MM.1S (cell line): ENCODE data around the gene BCL11A.

Experiments
- DNase-seq: peaks from one replicate; pipeline ENCODE4 v3.0.0-alpha.2; 2015
- H2AFZ ChIP-seq: fragments of 300-600 bp; sonication (generic); 2 replicates; pipeline ENCODE4 v1.6.0; 2016; ENCODE audit warnings: antibody characterized with exemption, low read length
- H3F3A ChIP-seq: fragments of 300-600 bp; sonication (generic); 2 replicates; pipeline ENCODE4 v1.6.1; 2016; ENCODE audit warnings: mild to moderate bottlenecking, antibody characterized with exemption, low read length, moderate library complexity, mixed read lengths; ENCODE audit not compliant: insufficient read depth
- H3K27ac ChIP-seq: fragments of 300-600 bp; sonication (generic); 2 replicates; pipeline ENCODE4 v1.5.1; 2016; ENCODE audit warnings: mild to moderate bottlenecking, low read length
- H3K27me3 ChIP-seq: fragments of 300-600 bp; sonication (generic); replicated peaks from 2 replicates; pipeline ENCODE4 v1.6.0; 2016; ENCODE audit warnings: low read length; ENCODE audit not compliant: insufficient read depth
- H3K36me3 ChIP-seq: fragments of 300-600 bp; sonication (generic); replicated peaks from 2 replicates; pipeline ENCODE4 v1.6.1; 2016; ENCODE audit warnings: mild to moderate bottlenecking, low read length, mixed read lengths; ENCODE audit not compliant: insufficient read depth
- H3K4me1 ChIP-seq: fragments of 300-600 bp; sonication (generic); 2 replicates; pipeline ENCODE4 v1.6.1; 2016; ENCODE audit warnings: low read length, mixed read lengths
- H3K4me2 ChIP-seq: fragments of 300-600 bp; sonication (generic); 2 replicates; pipeline ENCODE4 v1.6.0; 2016; ENCODE audit warnings: low read depth, low read length
- H3K4me3 ChIP-seq: fragments of 300-600 bp; sonication (generic); 2 replicates; pipeline ENCODE4 v1.5.1; 2016; ENCODE audit warnings: low read length, mixed read lengths
- H3K79me2 ChIP-seq: fragments of 300-600 bp; sonication (generic); 2 replicates; pipeline ENCODE4 v1.6.1; 2016; ENCODE audit warnings: mixed run types, low read length, mixed read lengths
- H3K9ac ChIP-seq: fragments of 300-600 bp; sonication (generic); 2 replicates; pipeline ENCODE4 v1.6.1; 2016; ENCODE audit warnings: low read length, mixed read lengths
- H3K9me2 ChIP-seq: fragments of 300-600 bp; sonication (generic); replicated peaks from 2 replicates; pipeline ENCODE4 v1.6.1; 2016; ENCODE audit warnings: mild to moderate bottlenecking, low read length, mixed read lengths; ENCODE audit not compliant: insufficient read depth
- H3K9me3 ChIP-seq: fragments of 300-600 bp; sonication (generic); replicated peaks from 2 replicates; pipeline ENCODE4 v1.6.1; 2016; ENCODE audit warnings: mild to moderate bottlenecking, low read length, mixed read lengths; ENCODE audit not compliant: insufficient read depth
- H4K20me1 ChIP-seq: fragments of 300-600 bp; sonication (generic); 2 replicates; pipeline ENCODE4 v1.6.1; 2016; ENCODE audit warnings: mild to moderate bottlenecking, low read length, moderate library complexity, mixed read lengths; ENCODE audit not compliant: insufficient read depth
- EZH2 ChIP-seq: fragments of 300-600 bp; sonication (generic); optimal IDR thresholded peaks from 2 replicates; pipeline ENCODE3; 2017; ENCODE audit warnings: low read depth, mild to moderate bottlenecking, antibody characterized with exemption, low read length, mixed read lengths
- EZH2phosphoT487 ChIP-seq: fragments of 300-600 bp; sonication (generic); IDR thresholded peaks from 2 replicates; pipeline ENCODE4 v1.6.1; 2018; ENCODE audit warnings: antibody characterized with exemption, low read length
- TF ChIP-seq, protein P1 (sequence below): fragments of 300-600 bp; sonication (generic); IDR thresholded peaks from 2 replicates; pipeline ENCODE4 v1.5.1; 2016; ENCODE audit warnings: antibody characterized with exemption, low read length, mixed read lengths

The BCL11A gene

DNA sequence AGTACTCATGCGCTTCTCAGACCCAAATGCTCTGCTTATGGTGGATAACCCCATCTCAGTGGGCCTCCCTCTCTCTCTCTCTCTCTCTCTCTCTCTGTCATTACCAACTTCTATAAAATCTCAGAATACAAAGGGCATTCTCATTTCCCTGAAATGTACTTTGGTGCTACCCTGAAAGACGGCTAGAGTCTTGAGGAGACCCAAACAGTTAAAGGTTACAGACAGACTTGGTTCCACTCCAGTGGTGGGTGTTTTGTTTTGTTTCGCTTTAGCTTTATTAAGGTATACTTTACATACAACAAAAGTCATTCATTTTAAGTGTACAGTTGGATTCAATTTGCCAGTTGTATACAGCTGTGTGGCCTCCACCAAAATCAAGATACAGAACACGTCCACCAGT lies 60.9 kb downstream of the BCL11A start:
- no peak overlapping the region for H3K4me2 ChIP-seq
- H3K9ac ChIP-seq, result no peak overlapping the region
- TF ChIP-seq, protein P1, sequence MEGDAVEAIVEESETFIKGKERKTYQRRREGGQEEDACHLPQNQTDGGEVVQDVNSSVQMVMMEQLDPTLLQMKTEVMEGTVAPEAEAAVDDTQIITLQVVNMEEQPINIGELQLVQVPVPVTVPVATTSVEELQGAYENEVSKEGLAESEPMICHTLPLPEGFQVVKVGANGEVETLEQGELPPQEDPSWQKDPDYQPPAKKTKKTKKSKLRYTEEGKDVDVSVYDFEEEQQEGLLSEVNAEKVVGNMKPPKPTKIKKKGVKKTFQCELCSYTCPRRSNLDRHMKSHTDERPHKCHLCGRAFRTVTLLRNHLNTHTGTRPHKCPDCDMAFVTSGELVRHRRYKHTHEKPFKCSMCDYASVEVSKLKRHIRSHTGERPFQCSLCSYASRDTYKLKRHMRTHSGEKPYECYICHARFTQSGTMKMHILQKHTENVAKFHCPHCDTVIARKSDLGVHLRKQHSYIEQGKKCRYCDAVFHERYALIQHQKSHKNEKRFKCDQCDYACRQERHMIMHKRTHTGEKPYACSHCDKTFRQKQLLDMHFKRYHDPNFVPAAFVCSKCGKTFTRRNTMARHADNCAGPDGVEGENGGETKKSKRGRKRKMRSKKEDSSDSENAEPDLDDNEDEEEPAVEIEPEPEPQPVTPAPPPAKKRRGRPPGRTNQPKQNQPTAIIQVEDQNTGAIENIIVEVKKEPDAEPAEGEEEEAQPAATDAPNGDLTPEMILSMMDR, result no peak
- TF ChIP-seq EZH2phosphoT487 (no peak), EZH2 (no peak)
- H3K4me3 ChIP-seq, result no peak overlapping the region
- no peaks in the 10 kb centered on the region for H4K20me1 ChIP-seq
- H2AFZ ChIP-seq, result no peak overlapping the region
- no peaks in the 10 kb centered on the region for H3K36me3 ChIP-seq
- no peaks in the 10 kb centered on the region for H3F3A ChIP-seq
- H3K9me3 ChIP-seq, result no peaks in the 10 kb centered on the region
- DNase-seq, result no peak
- no peaks in the 10 kb centered on the region for H3K79me2 ChIP-seq
- H3K9me2 ChIP-seq, result no peaks in the 10 kb centered on the region; the same call in 1 of the 2 replicates
- no peaks in the 10 kb centered on the region for H3K27me3 ChIP-seq
- H3K4me1 ChIP-seq, result no peaks in the 10 kb centered on the region
- H3K27ac ChIP-seq, result no peak overlapping the region

DNA sequence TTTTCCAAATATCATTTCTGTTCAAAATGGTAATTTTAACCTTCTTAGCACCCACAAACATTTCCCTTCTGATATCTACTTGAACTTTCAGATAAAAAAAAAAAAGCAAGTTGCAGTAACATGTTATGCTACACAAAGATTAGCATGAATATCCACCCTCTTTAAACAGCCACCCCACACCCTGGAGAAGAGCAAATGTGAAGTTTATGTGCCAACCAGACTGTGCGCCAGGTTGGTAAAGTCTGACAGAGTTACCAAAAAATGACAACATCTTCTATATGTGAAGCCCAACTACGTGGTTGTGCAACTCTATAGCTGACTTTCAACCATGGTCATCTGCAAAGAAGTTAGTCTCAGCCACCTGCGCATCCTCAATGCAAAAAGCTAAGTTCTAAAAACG lies 62.6 kb downstream of the BCL11A start:
- H3K9me2 ChIP-seq, result no peaks in the 10 kb centered on the region; the same call in 1 of the 2 replicates
- H3K27ac ChIP-seq, result no peak overlapping the region
- no peak for TF ChIP-seq EZH2phosphoT487
- TF ChIP-seq, protein P1, result no peak
- TF ChIP-seq EZH2, result no peak
- no peak overlapping the region for H3K4me3 ChIP-seq
- H3K4me2 ChIP-seq, result no peak overlapping the region
- no peak for DNase-seq
- H3K79me2 ChIP-seq, result no peaks in the 10 kb centered on the region
- H3K4me1 ChIP-seq, result no peaks in the 10 kb centered on the region
- no peaks in the 10 kb centered on the region for H3K27me3 ChIP-seq
- H3K36me3 ChIP-seq, result no peaks in the 10 kb centered on the region
- H3F3A ChIP-seq, result no peaks in the 10 kb centered on the region
- H3K9me3 ChIP-seq, result no peaks in the 10 kb centered on the region
- no peak overlapping the region for H3K9ac ChIP-seq
- H4K20me1 ChIP-seq, result no peaks in the 10 kb centered on the region
- H2AFZ ChIP-seq, result no peak overlapping the region

DNA sequence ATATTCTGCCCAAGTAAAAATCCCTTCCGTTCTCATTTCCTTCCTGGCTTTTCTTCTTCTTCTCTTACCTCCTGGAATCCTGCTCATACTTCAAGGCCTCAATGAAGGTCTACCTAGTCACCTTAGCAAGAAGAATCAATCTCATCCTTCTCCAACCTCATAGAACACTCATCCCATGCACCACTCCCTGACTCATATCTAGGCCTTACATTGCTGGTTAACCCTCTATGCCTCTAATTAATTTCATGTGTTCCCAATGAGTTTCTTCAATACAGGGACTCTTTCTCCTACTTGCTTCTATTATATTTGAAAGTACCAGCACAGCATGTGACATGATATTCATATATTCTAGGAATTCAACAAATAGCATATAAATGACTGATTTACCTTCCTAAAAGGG lies 63.0 kb downstream of the BCL11A start:
- no peak for DNase-seq
- Histone ChIP-seq H3K9ac (no peak overlapping the region), H3K4me3 (no peak overlapping the region), H3K4me2 (no peak overlapping the region), H3F3A (no peaks in the 10 kb centered on the region), H4K20me1 (no peaks in the 10 kb centered on the region), H3K9me2 (no peaks in the 10 kb centered on the region; the same call in 1 of the 2 replicates), H3K79me2 (no peaks in the 10 kb centered on the region), H3K9me3 (no peaks in the 10 kb centered on the region), H3K27me3 (no peaks in the 10 kb centered on the region), H2AFZ (no peak overlapping the region), H3K4me1 (no peaks in the 10 kb centered on the region), H3K36me3 (no peaks in the 10 kb centered on the region), H3K27ac (no peak overlapping the region)
- TF ChIP-seq EZH2phosphoT487 (no peak), EZH2 (no peak)
- TF ChIP-seq, protein P1, result no peak
